HG03520 (cell line): Measurements from ENCODE around the gene ESRRA.

Source experiments
- ATAC-seq: cut with Tn5 transposase; IDR thresholded peaks from one replicate; pipeline ENCODE4 v1.9.1; 2021; ENCODE audit warnings: mild to moderate bottlenecking, moderate library complexity; ENCODE audit not compliant: unreplicated experiment

ESRRA gene

GRCh38 chr11:64327375-64327774, 22.1 kb downstream of the ESRRA start:
- ATAC-seq: no peak

DNA sequence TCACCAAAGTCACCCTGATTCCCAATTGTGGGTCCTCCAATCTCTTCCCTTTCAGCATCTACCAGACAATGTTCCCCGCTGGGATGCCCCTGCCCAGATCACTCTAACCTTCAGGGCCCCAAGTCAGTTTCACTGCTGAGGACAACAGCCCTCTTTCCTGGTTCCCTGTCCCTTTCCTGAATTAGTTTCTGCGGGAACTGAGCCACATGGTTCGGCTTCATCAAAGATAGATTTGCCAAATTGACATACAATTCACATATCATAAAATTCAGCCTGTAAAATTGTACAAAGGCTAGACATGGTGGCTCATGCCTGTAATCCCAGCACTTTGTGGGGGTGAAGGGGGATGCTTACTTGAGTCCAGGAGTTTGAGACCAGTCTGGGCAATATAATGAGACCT, 22.7 kb downstream of the ESRRA start:
- no peak for ATAC-seq

DNA sequence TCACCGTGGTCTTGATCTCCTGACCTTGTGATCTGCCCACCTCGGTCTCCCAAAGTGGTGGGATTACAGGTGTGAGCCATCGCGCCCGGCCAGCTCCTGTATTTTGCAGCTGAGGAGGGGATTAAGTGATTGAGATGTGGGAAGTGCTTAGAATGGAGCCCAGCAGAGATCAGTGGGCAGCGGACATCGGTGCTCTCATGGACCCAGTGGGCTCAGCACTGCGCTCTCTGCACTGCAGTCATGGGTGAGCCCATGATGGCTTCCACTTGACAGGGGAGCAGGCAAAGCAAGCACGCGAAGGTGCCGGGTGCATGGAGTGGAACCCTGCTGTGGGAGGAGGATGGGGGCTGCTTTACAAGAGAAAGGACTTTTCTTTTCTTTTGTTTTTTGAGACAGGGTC, 25.6 kb downstream of the ESRRA start:
- ATAC-seq: no peak

- ATAC-seq: no peak
These were observed 26.4 kb downstream of the ESRRA start for GRCh38 chr11:64331569-64332371.

GRCh38 chr11:64333556-64333955, 28.2 kb downstream of the ESRRA start:
- ATAC-seq: no peak

- ATAC-seq: peak; percentile 78
These were observed 29.7 kb downstream of the ESRRA start for GRCh38 chr11:64334764-64335735.

DNA sequence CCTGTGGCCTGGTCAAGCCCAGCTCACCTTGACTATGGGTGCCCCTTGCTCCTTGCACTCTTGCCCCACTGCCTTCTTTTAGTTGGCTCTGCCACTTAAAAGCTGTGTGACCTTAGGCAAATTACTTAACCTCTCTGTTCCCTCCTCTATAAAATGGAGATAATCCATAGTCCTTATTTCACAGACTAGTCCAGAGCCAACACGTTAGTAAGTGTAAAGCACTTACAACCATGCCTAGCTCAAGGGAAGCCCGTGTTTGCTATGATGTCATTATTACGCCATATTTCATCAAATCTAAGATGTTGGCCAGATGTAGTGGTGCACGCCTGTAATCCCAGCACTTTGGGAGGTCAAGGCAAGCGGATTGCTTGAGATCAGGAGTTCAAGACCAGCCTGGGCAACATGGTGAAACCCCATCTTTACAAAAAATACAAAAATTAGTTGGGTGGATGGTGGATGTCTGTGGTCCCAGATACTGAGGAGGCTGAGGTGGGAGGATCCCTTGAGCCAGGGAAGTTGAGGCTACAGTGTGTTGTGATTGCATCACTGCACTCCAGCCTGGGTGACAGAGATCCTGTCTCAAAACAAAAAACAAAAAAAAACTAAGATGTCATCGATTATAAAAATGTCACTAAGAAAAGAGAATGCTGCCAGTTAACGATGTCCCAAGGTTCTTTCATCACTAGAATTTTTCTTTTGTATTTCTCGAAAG, 32.4 kb downstream of the ESRRA start:
- no peak for ATAC-seq

DNA sequence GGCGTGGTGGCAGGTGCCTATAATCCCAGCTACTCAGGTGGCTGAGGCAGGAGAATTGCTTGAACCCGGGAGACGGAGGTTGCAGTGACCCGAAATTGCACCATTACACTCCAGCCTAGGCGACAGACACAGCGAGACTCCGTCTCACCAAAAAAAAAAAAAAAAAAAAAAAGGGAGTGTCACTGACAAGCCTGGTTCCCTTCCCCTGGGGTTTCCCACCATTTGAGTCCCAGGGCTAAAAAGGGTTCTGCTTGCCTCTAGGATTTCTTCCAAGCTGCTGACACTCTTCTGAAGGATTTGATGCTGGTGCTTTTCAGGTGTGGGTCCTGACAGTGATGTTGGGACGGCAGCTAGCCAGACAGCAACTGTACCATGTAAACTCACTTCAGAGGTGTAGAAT, 33.4 kb downstream of the ESRRA start:
- no peak for ATAC-seq

DNA sequence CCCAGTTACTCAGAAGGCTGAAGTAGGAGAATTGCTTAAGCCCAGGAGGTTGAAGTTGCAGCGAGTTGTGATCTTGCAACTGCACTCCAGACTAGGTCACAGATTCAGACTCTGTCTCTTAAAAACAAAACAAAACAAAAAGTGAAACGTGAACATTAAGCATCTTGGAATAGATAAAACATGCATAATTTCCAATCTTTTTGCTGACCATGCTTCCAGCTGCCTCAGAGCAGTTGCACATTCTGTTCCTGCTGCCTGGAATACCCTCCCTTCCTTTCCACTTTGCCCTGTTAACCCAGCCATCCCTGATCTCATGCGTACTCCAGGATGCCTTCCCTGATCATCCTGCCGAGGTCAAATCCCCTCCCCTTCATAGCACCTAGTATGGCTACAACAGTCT, 34.0 kb downstream of the ESRRA start:
- ATAC-seq: no peak

GRCh38 chr11:64339754-64340408, 34.6 kb downstream of the ESRRA start, which contains the start of gene CCDC88B:
Gene CCDC88B (plus strand): TSS chr11:64340204. CDS start chr11:64340267, 63 bp downstream.
- ATAC-seq: peak; percentile 36

DNA sequence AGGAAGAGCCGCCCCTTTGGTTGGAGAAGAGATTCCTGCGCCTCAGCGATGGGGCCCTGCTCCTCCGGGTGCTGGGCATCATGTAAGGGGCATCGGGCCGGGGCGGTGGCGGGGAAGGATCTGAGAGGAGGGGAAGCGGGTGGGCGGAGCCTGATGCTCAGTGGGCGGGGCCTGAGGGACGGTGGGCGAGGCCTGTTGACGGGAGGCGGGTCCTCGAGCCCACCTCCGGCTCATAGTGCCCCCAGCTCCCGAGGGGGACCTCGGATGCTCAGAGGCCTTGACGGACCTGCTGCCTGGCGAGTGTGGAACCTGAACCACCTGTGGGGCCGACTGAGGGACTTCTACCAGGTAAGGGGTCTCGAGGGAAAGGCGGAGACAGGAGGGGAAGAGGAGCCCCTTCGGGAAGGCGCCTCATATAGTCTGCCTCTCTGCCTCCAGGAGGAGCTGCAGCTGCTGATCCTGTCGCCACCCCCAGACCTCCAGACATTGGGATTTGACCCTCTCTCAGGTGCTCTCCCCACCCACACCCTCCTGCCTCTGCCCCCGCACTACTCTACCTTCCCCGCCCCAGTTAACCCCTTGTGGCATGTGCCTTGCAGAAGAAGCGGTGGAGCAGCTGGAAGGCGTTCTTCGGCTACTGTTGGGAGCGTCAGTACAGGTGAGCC, 35.5 kb downstream of the ESRRA start:
- ATAC-seq: no peak

- no peak for ATAC-seq
These were observed 36.1 kb downstream of the ESRRA start for GRCh38 chr11:64341429-64341828.

GRCh38 chr11:64341851-64342791, 36.8 kb downstream of the ESRRA start:
- ATAC-seq: peak; percentile 42

DNA sequence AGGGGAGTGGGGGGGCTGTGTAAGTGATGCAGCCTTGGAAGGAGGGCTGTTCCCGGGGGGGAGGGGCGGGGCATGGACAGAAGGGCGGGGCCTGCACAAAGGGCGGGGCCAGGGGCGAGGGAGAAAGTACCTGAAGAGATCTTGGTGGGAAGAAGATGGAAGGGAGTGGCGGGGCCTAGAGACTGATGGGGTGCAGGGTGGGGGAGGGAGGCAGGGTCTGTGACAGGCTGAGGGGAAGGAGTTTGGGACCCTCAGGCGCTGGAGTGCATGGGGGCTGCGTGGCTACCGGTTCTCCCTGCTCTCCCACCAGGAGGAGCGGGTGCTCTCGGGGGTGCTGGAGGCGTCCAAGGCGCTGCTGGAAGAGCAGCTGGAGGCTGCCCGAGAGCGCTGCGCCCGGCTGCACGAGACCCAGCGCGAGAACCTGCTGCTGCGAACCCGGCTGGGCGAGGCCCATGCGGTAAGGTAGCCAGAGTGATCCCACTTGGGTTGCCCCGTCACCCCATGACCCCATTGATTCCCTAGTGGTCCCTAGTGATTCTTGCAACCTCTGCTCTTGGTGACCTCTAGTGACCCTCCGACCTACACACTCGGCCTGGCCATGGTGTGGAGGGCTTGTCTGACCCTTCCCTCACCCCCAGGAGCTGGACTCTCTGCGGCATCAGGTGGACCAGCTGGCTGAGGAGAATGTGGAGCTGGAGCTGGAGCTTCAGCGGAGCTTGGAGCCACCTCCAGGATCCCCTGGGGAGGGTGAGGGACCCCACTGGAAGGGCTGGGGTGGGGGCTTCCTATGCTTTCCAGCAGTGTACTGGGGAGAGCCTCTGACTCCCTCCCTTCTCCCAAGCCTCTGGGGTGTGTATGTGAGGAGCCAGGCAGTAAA, 37.8 kb downstream of the ESRRA start:
- no peak for ATAC-seq

GRCh38 chr11:64343767-64344559, 38.6 kb downstream of the ESRRA start:
- no peak for ATAC-seq

DNA sequence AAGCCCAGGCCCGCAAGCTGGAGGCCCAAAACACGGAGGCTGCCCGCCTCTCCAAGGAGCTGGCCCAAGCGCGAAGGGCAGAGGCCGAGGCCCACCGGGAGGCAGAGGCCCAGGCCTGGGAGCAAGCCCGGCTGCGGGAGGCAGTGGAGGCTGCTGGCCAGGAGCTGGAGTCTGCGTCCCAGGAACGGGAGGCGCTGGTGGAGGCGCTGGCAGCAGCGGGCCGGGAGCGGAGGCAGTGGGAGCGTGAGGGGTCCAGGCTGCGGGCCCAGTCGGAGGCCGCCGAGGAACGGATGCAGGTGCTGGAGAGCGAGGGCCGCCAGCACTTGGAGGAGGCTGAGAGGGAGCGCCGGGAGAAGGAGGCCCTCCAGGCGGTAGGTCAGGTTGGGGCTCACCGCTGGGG, 39.5 kb downstream of the ESRRA start:
- no peak for ATAC-seq

DNA sequence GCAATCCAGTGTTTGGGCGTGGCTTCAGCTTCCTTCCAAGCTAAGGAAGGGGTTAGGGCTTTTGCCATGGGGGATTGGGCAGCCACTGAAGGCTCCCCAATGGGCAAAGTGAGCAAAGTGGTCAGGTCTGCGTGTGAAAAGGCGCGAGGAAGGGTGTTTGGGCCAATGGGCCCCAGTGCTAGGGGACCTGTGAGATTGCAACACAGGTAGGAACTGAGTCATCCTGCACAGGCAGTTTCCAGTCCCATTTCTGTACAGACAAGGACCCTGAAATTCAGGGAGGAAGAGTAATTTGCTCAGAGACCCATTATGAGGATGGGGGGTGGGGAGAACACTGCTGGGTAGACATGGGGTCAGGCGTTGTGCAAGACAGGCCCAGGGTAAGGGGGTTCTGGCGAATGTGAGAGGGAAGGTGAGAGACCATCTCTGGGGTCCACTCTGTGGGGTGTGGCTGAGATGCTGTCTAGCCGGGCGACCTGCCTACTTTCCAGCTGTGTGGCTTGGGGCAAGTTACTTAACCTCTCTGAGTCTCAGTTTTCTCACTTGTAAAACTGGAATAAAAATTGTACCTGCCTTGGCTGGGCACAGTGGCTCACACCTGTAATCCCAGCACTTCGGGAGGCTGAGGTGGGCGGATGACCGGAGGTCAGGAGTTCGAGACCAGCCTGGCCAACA, 42.0 kb downstream of the ESRRA start:
- ATAC-seq: no peak
